ENCODE results near the gene SMIM9. TPM values are rescaled to one million over a fixed set of nuclear protein-coding genes. Genes with fewer than 3 reads are reported as not detected.

Gene SMIM9
- total RNA-seq, 1 experiment from 2014 or later: not detected

GRCh38 chrX:154791467-154791866 is 43.0 kb downstream of the SMIM9 start:
- Histone ChIP-seq H3K27ac (ENCODE audit: low read length) (no peak overlapping the region), H3K4me1 (ENCODE audit: control insufficient read depth, insufficient read depth, low read length) (peaks cover 18% of the 10 kb centered on the region), H3K36me3 (ENCODE audit: control insufficient read depth, insufficient read depth, low read length) (no peaks in the 10 kb centered on the region), H3K27me3 (ENCODE audit: control insufficient read depth, insufficient read depth, low read length) (no peaks in the 10 kb centered on the region), H3K4me3 (ENCODE audit: low read depth in 2 of 2, low read length in 2 of 2) (no peak overlapping the region), H3K9me3 (ENCODE audit: control insufficient read depth, insufficient read depth, low read depth, low read length) (no peaks in the 10 kb centered on the region)
- intact Hi-C loops (cut with micrococcal nuclease; ENCODE audit: unreplicated experiment): no loop called here
- no peak for DNase-seq (ENCODE audit: low read depth, low spot score)
- no peak for ATAC-seq
- BruUV-seq (replicated peaks): no TSS peak
- POLR2A ChIA-PET: no interaction called here
- CTCF ChIA-PET: no interaction called here
- TF ChIP-seq CTCF (IDR thresholded peaks at IDR 0.05): no peak
- TF ChIP-seq SIN3A (IDR thresholded peaks at IDR 0.05; ENCODE audit: borderline replicate concordance, insufficient read depth, low read depth, low read length): no peak
- no peak for TF ChIP-seq TCF7L2 (IDR thresholded peaks at IDR 0.05; ENCODE audit: low read depth, low read length)
- TF ChIP-seq POLR2AphosphoS5 (IDR thresholded peaks at IDR 0.05; ENCODE audit: low read depth, low read length): no peak
- no peak for TF ChIP-seq REST (IDR thresholded peaks at IDR 0.05; ENCODE audit: insufficient read depth in 1 of 2, low read depth in 2 of 2, low read length in 1 of 2)
- in situ Hi-C loops (cut with HindIII; ENCODE audit: low pct_unique_long_range_greater_than_20kb, low sequenced_read_pairs): no loop called here

- H3K4me3 ChIP-seq (ENCODE audit: low read depth in 2 of 2, low read length in 2 of 2): no peak overlapping the region
- no peaks in the 10 kb centered on the region for H3K27me3 ChIP-seq (ENCODE audit: control insufficient read depth, insufficient read depth, low read length)
- no peak overlapping the region for H3K27ac ChIP-seq (ENCODE audit: low read length)
- no peaks in the 10 kb centered on the region for H3K9me3 ChIP-seq (ENCODE audit: control insufficient read depth, insufficient read depth, low read depth, low read length)
- CTCF ChIA-PET: no interaction called here
- DNase-seq (ENCODE audit: low read depth, low spot score) (no peak), ATAC-seq (no peak)
- intact Hi-C loops (cut with micrococcal nuclease; ENCODE audit: unreplicated experiment) (no loop called here), in situ Hi-C loops (cut with HindIII; ENCODE audit: low pct_unique_long_range_greater_than_20kb, low sequenced_read_pairs) (no loop called here)
- POLR2A ChIA-PET: no interaction called here
- H3K4me1 ChIP-seq (ENCODE audit: control insufficient read depth, insufficient read depth, low read length): no peaks in the 10 kb centered on the region
- TF ChIP-seq CTCF (IDR thresholded peaks at IDR 0.05) (no peak), POLR2AphosphoS5 (IDR thresholded peaks at IDR 0.05; ENCODE audit: low read depth, low read length) (no peak), SIN3A (IDR thresholded peaks at IDR 0.05; ENCODE audit: borderline replicate concordance, insufficient read depth, low read depth, low read length) (no peak), TCF7L2 (IDR thresholded peaks at IDR 0.05; ENCODE audit: low read depth, low read length) (no peak), REST (IDR thresholded peaks at IDR 0.05; ENCODE audit: insufficient read depth in 1 of 2, low read depth in 2 of 2, low read length in 1 of 2) (no peak)
- no peaks in the 10 kb centered on the region for H3K36me3 ChIP-seq (ENCODE audit: control insufficient read depth, insufficient read depth, low read length)
- no TSS peak for BruUV-seq (replicated peaks)
These were observed 48.7 kb downstream of the SMIM9 start for GRCh38 chrX:154785716-154786115.
